GM12874 (cell line): ENCODE measurements around the gene LIFR.

Source experiments
- TF ChIP-seq, protein P1 (sequence below): IDR thresholded peaks from 2 replicates; pipeline ENCODE4 v1.5.1; 2011; ENCODE audit warnings: low read depth, mild to moderate bottlenecking, control low read depth, low read length, moderate library complexity; ENCODE audit not compliant: insufficient read depth

The LIFR gene

DNA sequence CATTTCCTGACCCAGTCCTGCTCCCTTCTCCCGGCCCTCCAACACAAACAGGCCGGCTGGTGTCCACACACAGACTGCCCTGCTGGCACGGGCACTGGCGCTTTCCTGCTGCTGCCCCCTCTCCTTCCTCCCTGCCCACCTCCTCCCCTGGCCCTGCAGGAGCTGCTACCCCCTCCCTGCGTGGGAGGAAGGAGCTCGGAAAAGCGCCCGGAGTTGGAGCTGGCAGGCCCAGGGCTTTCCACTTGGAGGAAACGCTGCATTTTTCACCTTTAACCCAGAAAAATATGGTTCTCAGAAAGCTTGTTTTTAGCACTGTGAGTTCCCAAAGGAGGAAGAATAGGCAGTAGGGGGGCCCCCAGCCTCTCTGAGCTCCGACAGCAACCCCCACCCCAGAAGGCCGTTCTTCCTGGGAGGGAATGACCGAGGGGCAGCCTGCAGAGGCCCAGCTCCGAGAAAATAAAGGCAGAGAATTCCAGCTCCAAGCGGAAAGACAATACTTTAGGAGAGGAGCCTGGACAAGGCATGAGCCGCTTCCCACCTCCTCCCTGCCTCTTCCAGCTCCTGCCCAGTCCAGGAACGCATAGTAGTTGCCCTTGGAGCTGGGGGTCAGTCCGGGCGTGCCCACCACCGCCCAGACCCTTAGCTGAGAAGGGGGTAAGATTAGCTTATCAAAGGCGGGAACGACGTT is 88.9 kb downstream of the LIFR start:
- TF ChIP-seq, protein P1, sequence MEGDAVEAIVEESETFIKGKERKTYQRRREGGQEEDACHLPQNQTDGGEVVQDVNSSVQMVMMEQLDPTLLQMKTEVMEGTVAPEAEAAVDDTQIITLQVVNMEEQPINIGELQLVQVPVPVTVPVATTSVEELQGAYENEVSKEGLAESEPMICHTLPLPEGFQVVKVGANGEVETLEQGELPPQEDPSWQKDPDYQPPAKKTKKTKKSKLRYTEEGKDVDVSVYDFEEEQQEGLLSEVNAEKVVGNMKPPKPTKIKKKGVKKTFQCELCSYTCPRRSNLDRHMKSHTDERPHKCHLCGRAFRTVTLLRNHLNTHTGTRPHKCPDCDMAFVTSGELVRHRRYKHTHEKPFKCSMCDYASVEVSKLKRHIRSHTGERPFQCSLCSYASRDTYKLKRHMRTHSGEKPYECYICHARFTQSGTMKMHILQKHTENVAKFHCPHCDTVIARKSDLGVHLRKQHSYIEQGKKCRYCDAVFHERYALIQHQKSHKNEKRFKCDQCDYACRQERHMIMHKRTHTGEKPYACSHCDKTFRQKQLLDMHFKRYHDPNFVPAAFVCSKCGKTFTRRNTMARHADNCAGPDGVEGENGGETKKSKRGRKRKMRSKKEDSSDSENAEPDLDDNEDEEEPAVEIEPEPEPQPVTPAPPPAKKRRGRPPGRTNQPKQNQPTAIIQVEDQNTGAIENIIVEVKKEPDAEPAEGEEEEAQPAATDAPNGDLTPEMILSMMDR = no peak

DNA sequence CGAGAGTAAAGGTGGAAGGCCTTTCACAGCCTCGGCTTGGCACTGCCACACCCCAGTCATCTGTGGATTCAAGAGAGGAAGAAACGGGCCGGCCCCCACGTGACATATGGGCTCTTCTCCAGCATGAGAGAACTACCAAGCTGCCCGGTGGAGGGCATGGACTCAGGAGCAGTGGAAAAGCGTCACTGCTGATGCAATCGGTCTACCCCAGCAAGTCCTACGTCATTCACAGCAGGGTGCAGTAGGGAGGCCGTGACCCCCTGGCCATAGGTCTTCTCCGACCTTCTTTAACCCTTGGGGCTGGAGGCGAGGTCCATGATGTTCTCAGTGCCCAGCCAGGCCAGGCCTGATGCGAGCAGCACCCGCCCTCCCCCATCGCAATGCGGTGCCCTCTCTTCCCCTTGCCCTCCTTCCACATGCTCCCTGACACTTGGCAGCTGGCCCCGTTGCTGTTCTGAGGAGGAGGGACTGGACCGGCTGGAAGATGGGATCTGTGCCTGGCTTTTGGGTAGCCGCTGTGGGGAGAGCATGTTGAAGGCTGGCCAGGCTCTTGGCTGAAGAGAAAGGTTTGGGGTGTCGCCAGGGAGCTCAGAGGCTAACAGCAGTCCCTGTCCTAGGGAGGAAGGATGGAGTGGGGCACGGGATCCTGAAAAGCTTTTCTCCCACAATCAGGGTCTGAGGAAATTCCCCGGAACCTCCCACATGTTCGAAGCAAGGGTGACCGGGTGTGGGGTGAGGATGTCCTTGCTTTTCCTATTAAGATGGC is 89.8 kb downstream of the LIFR start:
- TF ChIP-seq, protein P1 = no peak

DNA sequence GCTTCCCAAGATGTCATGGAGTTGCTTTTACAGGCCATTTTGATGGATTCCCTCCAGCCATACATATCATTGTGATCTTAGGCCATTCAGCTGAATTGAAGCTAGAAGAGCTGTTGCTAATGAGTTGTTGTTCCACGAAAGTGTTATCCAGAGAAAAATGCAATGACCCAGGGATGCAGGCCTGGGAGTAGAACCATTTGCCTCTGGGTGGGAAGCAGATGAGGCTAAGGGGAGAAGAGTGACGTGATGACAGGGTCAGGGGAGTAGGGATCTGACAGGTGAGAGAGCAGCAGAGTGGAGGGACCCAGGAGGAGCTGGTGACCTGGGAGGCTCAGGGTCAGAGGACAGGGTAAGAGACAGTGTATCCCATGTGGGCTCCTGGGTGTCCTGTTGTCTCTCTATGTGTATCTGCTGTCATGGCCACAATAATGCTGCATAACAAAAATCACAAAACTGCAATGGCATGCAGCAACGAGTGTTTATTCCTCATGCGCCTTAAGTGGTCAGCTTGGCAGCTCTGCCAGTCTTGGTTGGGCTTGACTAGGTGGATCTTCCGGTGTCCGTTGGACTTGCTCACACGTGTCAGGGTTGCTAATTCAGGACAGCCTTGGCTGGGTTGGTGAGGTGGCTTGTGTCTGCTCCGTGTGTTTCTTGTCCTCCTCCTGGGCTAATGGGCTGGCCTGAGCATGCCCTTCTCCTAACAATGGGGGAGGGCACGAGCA is 90.6 kb downstream of the LIFR start:
- TF ChIP-seq, protein P1 = no peak

DNA sequence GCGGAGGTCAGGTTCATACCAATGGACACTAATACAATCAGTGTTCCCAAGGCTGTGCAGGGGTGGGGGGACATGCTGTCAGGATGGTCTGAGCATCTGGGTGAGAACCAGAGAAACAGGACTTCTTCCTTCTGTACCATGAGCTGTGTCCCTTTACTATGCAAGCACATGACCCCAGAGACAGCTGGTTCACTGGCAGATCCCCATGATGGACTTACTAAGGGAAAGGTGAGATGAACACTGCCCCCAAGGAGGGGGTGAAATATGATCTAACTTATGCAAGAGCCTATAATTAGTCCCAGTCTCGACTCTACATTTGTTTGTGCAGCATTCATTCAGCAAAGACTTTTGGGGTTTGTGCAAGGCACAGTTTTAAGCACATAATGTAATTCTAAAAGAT is 91.4 kb downstream of the LIFR start:
- TF ChIP-seq, protein P1 = no peak

DNA sequence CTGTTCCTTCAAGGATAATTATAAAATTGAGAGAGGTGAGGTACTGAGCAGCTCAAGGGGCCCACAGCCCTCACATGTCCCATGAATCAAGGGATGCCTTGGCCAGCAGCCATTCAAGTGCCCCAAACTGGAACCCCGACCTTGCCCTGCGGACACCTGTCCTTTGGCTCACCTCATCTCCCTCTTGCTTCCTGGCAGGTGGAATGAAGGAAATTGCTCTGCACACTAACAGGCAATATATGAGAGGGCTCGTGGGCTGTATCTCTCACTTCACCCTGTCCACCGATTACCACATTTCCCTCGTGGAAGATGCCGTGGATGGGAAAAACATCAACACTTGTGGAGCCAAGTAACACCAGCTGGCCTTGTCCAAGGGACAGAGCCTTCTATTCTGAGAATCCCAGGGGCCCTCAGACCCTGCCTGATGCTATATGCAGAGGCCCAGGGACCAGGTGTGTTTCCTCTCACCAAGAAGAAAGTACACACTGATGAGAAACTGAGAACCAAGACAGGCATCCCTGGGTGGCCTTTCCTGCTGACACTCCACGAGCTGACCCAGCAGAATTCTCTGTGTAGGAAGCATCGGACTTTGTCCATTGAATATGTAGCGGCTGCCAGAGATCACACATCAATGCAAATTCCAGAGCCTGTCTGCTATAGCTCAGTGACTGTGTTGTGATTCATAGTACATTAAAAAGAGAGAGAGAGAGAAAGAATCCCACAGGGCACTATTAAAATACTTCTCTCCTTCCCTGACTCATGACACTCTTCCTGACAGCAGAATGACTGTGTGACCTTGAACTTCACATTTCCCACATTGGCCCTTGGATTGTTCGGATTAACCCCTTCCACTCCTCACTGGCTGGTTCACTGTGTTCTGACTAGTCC is 92.6 kb downstream of the LIFR start:
- TF ChIP-seq, protein P1 = no peak

DNA sequence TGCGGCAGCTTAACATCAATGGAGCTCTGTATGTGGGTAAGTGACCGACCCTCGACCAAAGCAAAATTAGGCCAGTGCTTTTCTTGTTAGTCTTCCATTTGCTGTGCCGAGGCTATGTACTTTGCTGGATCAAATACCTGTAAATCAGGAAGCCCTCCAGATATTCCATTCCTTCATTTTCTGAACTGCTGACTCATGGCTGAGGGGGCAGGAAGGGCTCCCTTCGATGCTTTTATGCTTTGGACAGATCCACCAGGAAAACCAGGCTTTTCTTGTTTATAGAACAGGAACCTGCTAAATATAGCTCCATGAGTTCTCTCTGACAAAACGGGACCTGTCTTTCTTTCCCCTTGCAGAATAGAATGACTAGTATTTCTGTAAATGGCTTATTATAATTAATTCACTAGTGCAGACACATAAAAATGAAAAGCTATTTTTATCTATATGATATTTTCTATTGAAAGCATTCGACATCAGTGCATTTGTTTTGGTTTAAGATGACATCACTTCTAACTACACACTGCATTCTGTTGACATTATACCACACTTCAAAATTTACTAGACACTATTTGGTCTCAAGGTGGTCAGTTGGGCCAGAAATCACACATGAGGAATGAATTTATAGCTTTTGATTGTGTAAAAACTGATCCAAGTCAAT is 93.3 kb downstream of the LIFR start:
- TF ChIP-seq, protein P1 = no peak
